SK-N-MC (cell line): ENCODE measurements around the gene SWT1.
A peak's percentile ranks its signal among the peaks of the same experiment; 100 is the strongest.

Experiments
- DNase-seq: peaks from one replicate; pipeline ENCODE4 v3.0.0-alpha.2; 2011; ENCODE audit warnings: low read depth, low spot score
- H3K27ac ChIP-seq: fragments of 200-600 bp; sonication (generic); 2 replicates; pipeline ENCODE4 v1.5.1; 2016; ENCODE audit warnings: mixed run types
- H3K36me3 ChIP-seq: fragments of 200-600 bp; sonication (generic); 2 replicates; pipeline ENCODE4 v1.6.1; 2017; ENCODE audit warnings: antibody characterized with exemption, low read length, mixed read lengths; ENCODE audit not compliant: insufficient read depth
- H3K4me3 ChIP-seq: fragments of 200-600 bp; sonication (generic); 2 replicates; pipeline ENCODE4 v1.5.1; 2016
- H3K9ac ChIP-seq: fragments of 200-600 bp; sonication (generic); 2 replicates; pipeline ENCODE4 v1.8.0; 2017; ENCODE audit warnings: mixed run types, mixed read lengths; ENCODE audit not compliant: insufficient read length
- H3K9me3 ChIP-seq: fragments of 200-600 bp; sonication (generic); 2 replicates; pipeline ENCODE4 v1.6.1; 2017; ENCODE audit warnings: low read depth, mild to moderate bottlenecking, antibody characterized with exemption, low read length, moderate library complexity, mixed read lengths
- EZH2 ChIP-seq: fragments of 200-600 bp; sonication (generic); IDR thresholded peaks from one replicate; pipeline ENCODE4 v1.6.1; 2017; ENCODE audit warnings: antibody characterized with exemption
- FOXP2 ChIP-seq: optimal IDR thresholded peaks from 2 replicates; pipeline ENCODE3; 2011; ENCODE audit warnings: mild to moderate bottlenecking, moderate library complexity; ENCODE audit not compliant: insufficient read depth; ENCODE audit errors: extremely low read length, control extremely low read depth
- POLR2AphosphoS5 ChIP-seq: IDR thresholded peaks from 2 replicates; pipeline ENCODE4 v1.6.1; 2012; ENCODE audit warnings: mild to moderate bottlenecking, low read depth, low read length, borderline replicate concordance

The SWT1 gene

DNA sequence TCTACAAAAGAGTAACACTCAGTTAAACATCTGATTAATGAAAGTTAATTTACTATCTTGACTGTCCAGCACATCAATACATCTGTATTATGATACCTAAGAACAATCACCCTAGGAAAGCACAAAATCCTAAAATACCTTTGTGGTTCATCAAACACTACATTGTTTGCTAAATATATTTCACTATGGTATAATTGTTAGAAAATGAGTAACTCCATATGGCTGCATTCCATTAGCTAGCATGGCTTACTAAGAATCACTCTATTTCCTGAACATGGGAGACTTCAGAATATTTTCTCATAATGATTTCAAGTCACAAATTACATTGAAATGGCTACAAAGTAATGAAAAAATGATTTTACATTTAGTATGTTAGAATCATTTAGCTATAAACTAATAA is 12.7 kb upstream of the SWT1 start:
- Histone ChIP-seq H3K9me3 (no peaks in the 10 kb centered on the region), H3K36me3 (peaks cover 36% of the 10 kb centered on the region), H3K4me3 (no peak overlapping the region), H3K9ac (no peak overlapping the region), H3K27ac (no peak overlapping the region)
- DNase-seq: no peak
- TF ChIP-seq POLR2AphosphoS5: no peak

DNA sequence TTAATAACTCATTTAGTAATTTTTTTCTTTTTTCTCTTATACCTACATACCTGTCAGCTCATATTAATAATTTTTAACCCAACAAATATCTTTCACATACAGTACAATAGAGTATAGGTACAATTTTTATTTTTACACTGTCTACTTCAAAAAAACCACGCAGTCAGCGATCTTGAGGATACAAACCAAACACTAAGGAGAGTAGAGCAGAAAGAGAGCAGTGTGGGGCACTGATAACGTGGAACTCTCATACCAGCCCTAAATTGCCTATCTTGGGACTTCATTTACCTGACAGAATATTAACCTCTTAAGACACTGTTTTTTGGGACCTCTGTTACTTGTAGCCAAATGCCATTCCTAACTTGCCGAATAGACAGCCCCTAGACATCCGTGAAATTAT is 5.8 kb upstream of the SWT1 start:
- Histone ChIP-seq H3K36me3 (peaks cover 41% of the 10 kb centered on the region), H3K9me3 (no peaks in the 10 kb centered on the region), H3K4me3 (peak overlapping the region; percentile 52), H3K9ac (no peak overlapping the region), H3K27ac (peak overlapping the region; percentile 4; the same call in 1 of the 2 replicates)
- no peak for DNase-seq
- no peak for TF ChIP-seq FOXP2

DNA sequence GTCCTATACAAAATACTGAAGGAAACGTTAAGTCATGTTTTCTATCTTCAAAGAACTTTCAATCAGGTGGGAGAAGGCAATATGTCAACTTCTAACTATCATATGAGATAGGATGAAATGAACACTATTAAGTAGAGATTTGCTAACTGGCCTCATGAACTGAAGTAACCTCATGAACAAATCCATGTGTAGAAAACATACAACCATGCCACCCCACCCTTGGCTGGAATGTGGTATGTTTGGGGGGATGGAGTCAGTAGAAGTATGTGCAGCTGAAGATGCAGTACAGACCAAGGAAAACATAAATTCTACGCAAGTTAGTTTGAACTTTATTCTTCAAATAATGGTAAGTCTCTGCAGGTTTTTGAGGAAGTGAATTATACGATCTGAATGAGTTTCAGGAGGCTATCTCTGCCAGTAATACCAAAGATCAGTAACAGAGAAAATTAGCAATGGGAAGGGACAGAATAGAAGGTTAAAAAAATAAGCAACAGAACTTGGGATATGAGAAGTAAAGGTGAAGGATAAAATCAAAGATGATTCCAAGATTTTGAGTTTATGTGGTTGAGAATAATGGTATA is 4.7 kb upstream of the SWT1 start:
- Histone ChIP-seq H3K9ac (no peak overlapping the region), H3K9me3 (no peaks in the 10 kb centered on the region), H3K27ac (peak overlapping the region; percentile 12; the same call in 1 of the 2 replicates), H3K36me3 (peaks cover 32% of the 10 kb centered on the region), H3K4me3 (peak overlapping the region; percentile 52; the same call in 1 of the 2 replicates)
- DNase-seq: no peak
- no peak for TF ChIP-seq EZH2
- TF ChIP-seq POLR2AphosphoS5: no peak
- no peak for TF ChIP-seq FOXP2

DNA sequence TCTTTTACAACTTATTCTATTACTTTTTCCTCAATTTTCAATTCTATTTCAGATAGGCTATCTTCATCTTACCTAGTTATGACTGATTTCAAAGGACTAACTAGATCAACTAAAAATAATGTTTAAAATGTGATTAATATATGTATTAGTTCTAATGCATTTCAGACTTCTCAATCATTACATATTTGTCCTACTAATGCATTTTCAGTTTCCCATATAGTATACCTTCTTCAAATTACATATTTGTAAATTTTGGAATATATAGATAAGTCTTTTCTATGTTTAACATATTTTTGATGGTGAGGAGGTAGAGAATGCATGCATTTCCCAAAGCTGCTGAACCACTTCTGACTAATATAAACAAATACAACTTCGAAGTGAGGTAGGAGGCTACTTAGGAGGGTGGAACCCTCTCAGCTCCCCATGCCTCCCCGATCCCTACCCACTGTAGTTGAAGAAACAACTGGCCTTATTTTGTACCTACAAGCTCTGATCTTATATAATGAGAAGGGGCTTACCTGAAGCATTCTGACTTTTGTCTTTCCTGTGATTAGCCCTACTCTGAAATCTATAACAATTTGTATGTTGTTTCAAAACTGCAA is 2.0 kb upstream of the SWT1 start:
- Histone ChIP-seq H3K9ac (peak overlapping the region; percentile 93), H3K27ac (no peak overlapping the region), H3K9me3 (no peaks in the 10 kb centered on the region), H3K36me3 (peaks cover 7% of the 10 kb centered on the region), H3K4me3 (peak overlapping the region; percentile 95)
- no peak for TF ChIP-seq EZH2
- no peak for TF ChIP-seq FOXP2
- DNase-seq: no peak

DNA sequence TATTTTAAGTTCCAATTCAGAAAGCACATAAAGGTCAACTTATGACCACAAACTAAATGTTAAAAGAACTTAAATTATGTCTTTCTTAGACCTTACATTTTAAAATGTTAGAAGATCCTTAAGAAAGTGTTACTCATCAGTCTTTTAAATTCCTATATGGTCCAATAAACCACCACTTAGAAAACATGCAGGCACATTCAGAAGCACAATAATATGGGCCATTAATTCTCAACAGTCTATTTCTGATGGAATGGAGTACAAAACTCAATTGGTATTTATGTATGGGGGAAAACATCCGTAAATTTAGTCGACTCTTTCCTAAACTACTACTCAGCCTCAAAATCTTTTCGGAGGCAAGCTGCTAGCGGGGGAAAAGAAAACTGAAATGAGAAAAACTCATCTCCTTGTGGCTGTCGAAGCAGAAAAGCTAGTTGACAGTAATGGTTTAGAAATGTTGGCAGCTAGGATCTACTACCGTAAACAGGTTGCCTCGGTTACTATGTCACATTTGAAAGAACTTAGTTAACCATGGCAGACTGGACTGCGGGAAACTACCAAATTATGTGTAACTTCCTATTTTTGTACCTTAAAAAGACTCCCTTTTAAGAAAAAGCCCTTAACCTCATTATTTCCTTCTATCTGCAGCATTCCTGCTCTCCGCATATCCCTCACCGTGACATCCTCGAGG is 1.2 kb upstream of the SWT1 start:
- peak overlapping the region; percentile 95 for H3K4me3 ChIP-seq
- peak overlapping the region; percentile 93 for H3K9ac ChIP-seq
- 0 out of 2 replicates have a peak, but pooled peaks cover under 1% of the 10 kb centered on the region for H3K36me3 ChIP-seq
- no peaks in the 10 kb centered on the region for H3K9me3 ChIP-seq
- TF ChIP-seq FOXP2 (no peak), EZH2 (no peak), POLR2AphosphoS5 (no peak)
- DNase-seq: no peak
- peak overlapping the region; percentile 83; the same call in 1 of the 2 replicates for H3K27ac ChIP-seq

DNA sequence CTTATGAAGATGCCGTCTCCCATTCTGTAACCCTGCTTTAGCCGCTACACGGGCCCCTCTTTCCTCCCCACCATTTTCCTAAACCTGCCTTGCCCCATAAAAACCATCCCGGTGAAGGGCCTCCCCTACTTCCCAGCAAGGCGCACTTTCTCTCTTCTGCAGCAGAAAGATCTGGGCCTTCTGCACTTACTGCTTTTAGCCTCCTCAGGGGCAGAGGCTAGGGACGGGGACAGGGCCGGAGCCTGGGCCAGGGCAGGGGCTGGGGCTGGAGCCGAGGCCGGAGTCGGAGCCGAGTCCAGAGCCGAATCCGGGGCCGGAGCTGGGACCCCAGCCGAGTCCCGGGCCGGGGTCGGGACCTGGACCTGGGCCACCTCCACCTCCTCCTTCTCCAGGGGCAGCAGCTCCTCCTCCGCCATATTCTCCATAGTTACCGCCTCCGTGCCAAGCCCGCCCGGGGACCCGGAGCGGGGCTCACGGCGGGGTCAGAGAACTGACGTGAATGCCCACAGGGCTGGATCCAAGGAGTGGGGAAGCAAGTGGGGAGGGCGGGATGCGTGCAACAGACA is 596 bp upstream of the SWT1 start:
- no peak for TF ChIP-seq FOXP2
- no peak for TF ChIP-seq EZH2
- TF ChIP-seq POLR2AphosphoS5: no peak
- no peak for DNase-seq
- no peaks in the 10 kb centered on the region for H3K9me3 ChIP-seq
- peak overlapping the region; percentile 83 for H3K27ac ChIP-seq
- H3K4me3 ChIP-seq: peak overlapping the region; percentile 95
- H3K36me3 ChIP-seq: no peaks in the 10 kb centered on the region
- peak overlapping the region; percentile 93 for H3K9ac ChIP-seq

DNA sequence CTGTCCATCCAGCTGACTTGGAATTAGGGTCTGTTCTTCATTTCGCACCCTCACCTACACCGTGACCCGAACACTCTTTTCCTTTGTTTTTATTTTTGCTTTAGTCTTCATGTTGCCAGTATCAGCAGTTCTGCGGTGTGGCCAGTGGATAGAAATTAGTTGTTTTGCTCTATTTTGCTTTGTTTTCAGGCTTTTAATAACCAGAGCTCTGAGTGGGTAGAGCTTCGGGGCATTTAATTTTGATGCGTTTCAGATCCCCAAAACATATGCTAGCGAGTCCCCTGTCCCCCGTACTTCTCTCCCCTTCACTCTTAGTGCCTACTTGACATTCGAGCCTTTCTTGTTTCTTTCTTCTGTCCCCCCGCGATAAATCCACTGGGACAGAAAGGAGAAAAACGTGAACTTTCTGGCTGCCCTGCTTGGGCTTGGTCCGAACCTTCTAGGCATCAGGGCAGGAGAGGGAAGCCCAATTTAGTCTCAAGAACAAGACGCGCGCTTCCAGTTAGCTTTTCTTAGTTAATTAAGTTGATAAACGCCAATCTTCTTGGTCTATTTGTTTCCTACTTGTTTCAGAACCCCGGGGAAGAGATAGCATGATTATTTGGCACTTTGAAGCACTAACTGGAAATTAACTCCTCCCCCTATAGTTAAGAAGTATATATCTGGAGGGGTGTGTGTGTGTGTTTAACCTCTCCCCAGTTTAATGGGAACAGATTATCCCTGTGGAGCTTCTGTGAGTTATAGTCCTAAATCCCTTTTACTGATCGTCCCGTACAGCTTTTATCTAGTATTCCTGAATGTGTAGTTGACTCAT is 839 bp downstream of the SWT1 start:
- TF ChIP-seq FOXP2 (no peak), POLR2AphosphoS5 (no peak; the same call in 1 of the 2 replicates), EZH2 (no peak)
- no peak overlapping the region for H3K27ac ChIP-seq
- no peak for DNase-seq

DNA sequence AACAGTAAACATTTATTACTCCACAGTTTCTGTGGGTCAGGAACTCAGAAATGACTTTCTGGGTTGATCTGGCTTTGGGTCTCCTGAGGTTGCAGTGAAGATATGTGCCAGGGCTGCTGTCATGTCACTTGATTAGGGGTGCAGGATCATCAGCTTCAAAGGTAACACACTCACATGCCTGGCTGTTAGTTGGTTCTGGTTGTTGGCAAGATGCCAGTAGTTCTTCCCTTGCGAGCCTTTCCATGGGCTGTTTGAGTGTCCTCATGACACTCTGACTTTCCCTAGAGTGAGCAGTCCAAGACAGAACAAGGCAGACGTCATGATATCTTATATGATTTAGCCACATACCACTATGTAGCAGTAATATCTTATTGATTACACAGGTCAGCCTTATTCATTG is 1.8 kb downstream of the SWT1 start:
- no peak overlapping the region for H3K27ac ChIP-seq

More for the DNA sequence above, 839 bp downstream of the SWT1 start:
- no peaks in the 10 kb centered on the region for H3K9me3 ChIP-seq
- H3K9ac ChIP-seq: peak overlapping the region; percentile 67
- peak overlapping the region; percentile 95 for H3K4me3 ChIP-seq
- no peaks in the 10 kb centered on the region for H3K36me3 ChIP-seq

More for the DNA sequence above, 1.8 kb downstream of the SWT1 start:
- no peaks in the 10 kb centered on the region for H3K36me3 ChIP-seq
- DNase-seq: no peak
- no peak for TF ChIP-seq FOXP2
- no peak for TF ChIP-seq EZH2
- no peak for TF ChIP-seq POLR2AphosphoS5
- no peaks in the 10 kb centered on the region for H3K9me3 ChIP-seq
- H3K4me3 ChIP-seq: peak overlapping the region; percentile 95
- H3K9ac ChIP-seq: no peak overlapping the region
